ENCODE results near the gene GCHFR. TPM values are rescaled to one million over a fixed set of nuclear protein-coding genes. Genes with fewer than 3 reads are reported as not detected.

The GCHFR gene
- 15.4 TPM for total RNA-seq
- 145 TPM for polyA plus RNA-seq (ENCODE audit: insufficient read depth, low read depth, low replicate concordance)
- long read RNA-seq, donor 1, transcript GCHFR-201 (3 exons, 777 nt) = major isoform, 35 of 35 reads
- long read RNA-seq, donor 1, partial matches to known transcripts = 0 of 35 reads
- long read RNA-seq, donor 1, other reads (novel, unspliced or antisense) = 0 of 35 reads
- long read RNA-seq, donor 2, transcript GCHFR-201 (3 exons, 777 nt) = major isoform, 44 of 47 reads
- long read RNA-seq, donor 2, partial matches to known transcripts = 0 of 47 reads
- long read RNA-seq, donor 2, other reads (novel, unspliced or antisense) = 0 of 47 reads
- long read RNA-seq, donor 3, transcript GCHFR-201 (3 exons, 777 nt) = major isoform, 65 of 101 reads
- long read RNA-seq, donor 3, partial matches to known transcripts = 17 of 101 reads
- long read RNA-seq, donor 3, other reads (novel, unspliced or antisense) = 16 of 101 reads
- long read RNA-seq, donor 4, transcript GCHFR-201 (3 exons, 777 nt) = major isoform, 26 of 26 reads
- long read RNA-seq, donor 4, partial matches to known transcripts = 0 of 26 reads
- long read RNA-seq, donor 4, other reads (novel, unspliced or antisense) = 0 of 26 reads
- long read RNA-seq, donor 5, partial matches to known transcripts = 0 of 1 reads
- long read RNA-seq, donor 5, other reads (novel, unspliced or antisense) = 0 of 1 reads
- long read RNA-seq, donor 6, transcript GCHFR-201 (3 exons, 777 nt) = major isoform, 56 of 87 reads
- long read RNA-seq, donor 6, partial matches to known transcripts = 26 of 87 reads
- long read RNA-seq, donor 6, other reads (novel, unspliced or antisense) = 0 of 87 reads
- long read RNA-seq, donor 7, transcript GCHFR-201 (3 exons, 777 nt) = major isoform, 13 of 23 reads
- long read RNA-seq, donor 7, partial matches to known transcripts = 9 of 23 reads
- long read RNA-seq, donor 7, other reads (novel, unspliced or antisense) = 0 of 23 reads
- long read RNA-seq, donor 8, transcript GCHFR-201 (3 exons, 777 nt) = major isoform, 36 of 37 reads
- long read RNA-seq, donor 8, partial matches to known transcripts = 0 of 37 reads
- long read RNA-seq, donor 8, other reads (novel, unspliced or antisense) = 0 of 37 reads
- long read RNA-seq, donor 9, transcript GCHFR-201 (3 exons, 777 nt) = major isoform, 29 of 36 reads
- long read RNA-seq, donor 9, partial matches to known transcripts = 7 of 36 reads
- long read RNA-seq, donor 9, other reads (novel, unspliced or antisense) = 0 of 36 reads
- long read RNA-seq, donor 10, transcript GCHFR-201 (3 exons, 777 nt) = major isoform, 39 of 55 reads
- long read RNA-seq, donor 10, partial matches to known transcripts = 13 of 55 reads
- long read RNA-seq, donor 10, other reads (novel, unspliced or antisense) = 0 of 55 reads

GRCh38 chr15:40763801-40764628, at the start of gene GCHFR:
Gene GCHFR (plus strand): TSS chr15:40764068. CDS start chr15:40764181, 113 bp downstream.
- intact Hi-C loops (cut with DNase I) = no loop called here
- peaks cover 0 to 15% (median 7%) of the 10 kb centered on the region in 3 donors for H3K4me1 ChIP-seq (ENCODE audit: control insufficient read depth in 2 of 3, insufficient read depth in 2 of 3, low read depth in 1 of 3, low read length in 3 of 3)
- TF ChIP-seq, protein P1, sequence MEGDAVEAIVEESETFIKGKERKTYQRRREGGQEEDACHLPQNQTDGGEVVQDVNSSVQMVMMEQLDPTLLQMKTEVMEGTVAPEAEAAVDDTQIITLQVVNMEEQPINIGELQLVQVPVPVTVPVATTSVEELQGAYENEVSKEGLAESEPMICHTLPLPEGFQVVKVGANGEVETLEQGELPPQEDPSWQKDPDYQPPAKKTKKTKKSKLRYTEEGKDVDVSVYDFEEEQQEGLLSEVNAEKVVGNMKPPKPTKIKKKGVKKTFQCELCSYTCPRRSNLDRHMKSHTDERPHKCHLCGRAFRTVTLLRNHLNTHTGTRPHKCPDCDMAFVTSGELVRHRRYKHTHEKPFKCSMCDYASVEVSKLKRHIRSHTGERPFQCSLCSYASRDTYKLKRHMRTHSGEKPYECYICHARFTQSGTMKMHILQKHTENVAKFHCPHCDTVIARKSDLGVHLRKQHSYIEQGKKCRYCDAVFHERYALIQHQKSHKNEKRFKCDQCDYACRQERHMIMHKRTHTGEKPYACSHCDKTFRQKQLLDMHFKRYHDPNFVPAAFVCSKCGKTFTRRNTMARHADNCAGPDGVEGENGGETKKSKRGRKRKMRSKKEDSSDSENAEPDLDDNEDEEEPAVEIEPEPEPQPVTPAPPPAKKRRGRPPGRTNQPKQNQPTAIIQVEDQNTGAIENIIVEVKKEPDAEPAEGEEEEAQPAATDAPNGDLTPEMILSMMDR (IDR thresholded peaks at IDR 0.05; ENCODE audit: borderline replicate concordance, extremely low read depth, insufficient read depth) = no peak
- DNase-seq (peak; percentile 85 to 94 (median 89)), FAIRE-seq (no peak)
- H3K27ac ChIP-seq (ENCODE audit: low read depth in 2 of 2, low read length in 2 of 2) = peak within 1 kb of the TSS; percentile 56 to 86
- H3K27me3 ChIP-seq (ENCODE audit: control insufficient read depth, insufficient read depth, low read length) = no peaks in the 10 kb centered on the region
- H3K9me3 ChIP-seq (ENCODE audit: control insufficient read depth in 2 of 3, insufficient read depth in 1 of 3, low read length in 3 of 3) = no peaks in the 10 kb centered on the region
- H3K9ac ChIP-seq (ENCODE audit: low read length in 3 of 3) = peak within 1 kb of the TSS in 2 of 3 donors; percentile 51 to 65
- peak within 1 kb of the TSS; percentile 44 to 74 (median 55) for H3K4me3 ChIP-seq (ENCODE audit: low read length in 3 of 3)
- H3K36me3 ChIP-seq (ENCODE audit: control insufficient read depth in 2 of 3, insufficient read depth in 3 of 3, low read length in 3 of 3) = no peaks in the 10 kb centered on the region

- no peak for DNase-seq
- no peak overlapping the region for H3K9ac ChIP-seq (ENCODE audit: low read length in 3 of 3)
- no peaks in the 10 kb centered on the region for H3K9me3 ChIP-seq (ENCODE audit: control insufficient read depth in 2 of 3, insufficient read depth in 1 of 3, low read length in 3 of 3)
- H3K36me3 ChIP-seq (ENCODE audit: control insufficient read depth in 2 of 3, insufficient read depth in 3 of 3, low read length in 3 of 3) = no peaks in the 10 kb centered on the region
- intact Hi-C loops (cut with DNase I) = no loop called here
- H3K4me3 ChIP-seq (ENCODE audit: low read length in 3 of 3) = no peak overlapping the region
- TF ChIP-seq, protein P1 (IDR thresholded peaks at IDR 0.05; ENCODE audit: borderline replicate concordance, extremely low read depth, insufficient read depth) = no peak
- no peak overlapping the region for H3K27ac ChIP-seq (ENCODE audit: low read depth in 2 of 2, low read length in 2 of 2)
- FAIRE-seq = no peak
- H3K27me3 ChIP-seq (ENCODE audit: control insufficient read depth, insufficient read depth, low read length) = no peaks in the 10 kb centered on the region
- no peaks in the 10 kb centered on the region for H3K4me1 ChIP-seq (ENCODE audit: control insufficient read depth in 2 of 3, insufficient read depth in 2 of 3, low read depth in 1 of 3, low read length in 3 of 3)
These were observed 49.7 kb upstream of the GCHFR start for GRCh38 chr15:40714144-40714543.

- H3K9ac ChIP-seq (ENCODE audit: low read length in 3 of 3) = no peak overlapping the region
- intact Hi-C loops (cut with DNase I) = no loop called here
- TF ChIP-seq, protein P1 (IDR thresholded peaks at IDR 0.05; ENCODE audit: borderline replicate concordance, extremely low read depth, insufficient read depth) = no peak
These were observed 47.7 kb upstream of the GCHFR start for GRCh38 chr15:40716165-40716564.

More at GRCh38 chr15:40716165-40716564, 47.7 kb upstream of the GCHFR start:
- Histone ChIP-seq H3K27me3 (ENCODE audit: control insufficient read depth, insufficient read depth, low read length) (no peaks in the 10 kb centered on the region), H3K36me3 (ENCODE audit: control insufficient read depth in 2 of 3, insufficient read depth in 3 of 3, low read length in 3 of 3) (no peaks in the 10 kb centered on the region), H3K27ac (ENCODE audit: low read depth in 2 of 2, low read length in 2 of 2) (no peak overlapping the region), H3K4me1 (ENCODE audit: control insufficient read depth in 2 of 3, insufficient read depth in 2 of 3, low read depth in 1 of 3, low read length in 3 of 3) (no peaks in the 10 kb centered on the region), H3K9me3 (ENCODE audit: control insufficient read depth in 2 of 3, insufficient read depth in 1 of 3, low read length in 3 of 3) (no peaks in the 10 kb centered on the region), H3K4me3 (ENCODE audit: low read length in 3 of 3) (no peak overlapping the region)
- DNase-seq (no peak), FAIRE-seq (no peak)

Measured in kidney (tissue), 22 donors.